ENCODE measurements around the gene PDGFB.
A peak's percentile ranks its signal among the peaks of the same experiment; 100 is the strongest.

Gene PDGFB

DNA sequence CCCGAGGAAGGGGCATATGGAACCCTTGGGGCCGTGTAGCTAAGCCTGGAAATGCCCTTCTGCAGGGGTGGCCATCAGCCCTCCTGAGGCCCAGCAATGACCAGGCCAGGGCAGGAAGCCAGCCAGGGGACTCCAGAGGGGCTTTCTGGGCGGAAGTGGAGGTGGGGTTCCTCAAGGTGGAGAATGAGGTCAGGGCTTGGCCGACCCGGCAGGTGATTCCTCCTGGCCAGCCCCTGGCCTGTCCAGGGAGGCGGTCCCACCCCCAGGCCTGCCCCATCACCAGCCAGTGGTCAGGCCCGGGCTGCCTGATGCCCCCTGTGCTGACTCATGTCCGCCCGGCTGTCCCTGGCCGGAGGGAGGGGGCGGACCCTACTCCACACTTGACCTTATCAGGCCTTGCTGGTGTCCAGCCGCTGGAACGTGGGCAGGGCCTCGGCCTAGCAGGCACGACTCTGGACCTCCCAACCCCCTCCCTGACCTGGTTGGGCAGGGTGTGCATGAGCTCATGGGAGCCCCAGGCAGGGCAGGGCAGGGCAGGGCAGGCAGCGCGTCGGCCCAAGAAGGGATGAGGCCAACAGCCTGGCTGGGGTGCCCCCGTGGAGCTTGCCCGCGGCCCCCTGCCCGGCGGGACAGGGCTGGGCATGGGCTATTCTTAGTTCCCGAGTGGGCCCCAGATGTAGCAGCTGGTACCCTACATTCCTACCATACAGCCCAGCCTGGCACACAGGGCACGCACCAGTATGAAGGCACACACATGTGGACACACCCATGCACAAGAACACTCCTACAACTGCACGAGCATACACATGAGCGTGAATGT, 38.8 kb upstream of the PDGFB start:
- no peak overlapping the region for H3K4me2 ChIP-seq (ENCODE audit: low read length)

DNA sequence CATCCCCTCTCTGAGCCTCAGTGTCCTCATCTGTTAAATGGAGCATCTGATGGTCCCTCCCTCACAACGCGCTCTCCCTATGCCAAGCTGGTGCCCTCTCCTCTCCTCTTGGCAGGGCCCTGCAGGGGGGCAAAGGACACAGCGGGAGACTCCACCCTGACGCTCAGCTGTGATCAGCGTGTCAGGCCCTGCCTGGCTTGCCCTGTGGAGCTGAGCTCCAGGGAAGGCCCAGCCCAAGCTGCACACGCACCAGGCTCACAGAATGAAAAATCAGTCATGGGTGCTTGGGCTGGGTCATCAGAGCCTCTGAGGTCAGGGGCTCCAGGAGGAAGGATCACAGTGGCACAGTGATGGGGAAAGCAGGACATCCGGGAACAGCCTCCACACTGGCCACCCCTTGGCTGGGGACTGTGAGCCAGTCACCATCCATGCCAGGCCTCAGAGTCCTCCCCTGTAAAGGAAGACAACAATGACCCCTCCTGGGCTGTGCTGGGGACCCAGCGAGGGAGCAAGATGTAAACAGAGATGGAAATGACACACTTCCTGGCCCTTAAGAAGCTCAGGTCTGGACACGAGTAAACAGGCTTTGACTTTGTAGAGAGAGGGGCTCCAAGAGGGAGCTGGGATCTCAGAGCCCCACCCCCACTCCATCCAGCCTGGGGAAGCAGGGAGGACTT, 38.0 kb upstream of the PDGFB start:
- no peak overlapping the region for H3K4me3 ChIP-seq (ENCODE audit: low read length)
- no peak overlapping the region for H3K27ac ChIP-seq (ENCODE audit: low read length)
- H3K4me1 ChIP-seq (ENCODE audit: low read length), result peaks cover 27% of the 10 kb centered on the region
- no peak overlapping the region for H3K4me2 ChIP-seq (ENCODE audit: low read length)
- H3K79me2 ChIP-seq (ENCODE audit: low read length), result no peaks in the 10 kb centered on the region
- no peaks in the 10 kb centered on the region for H4K20me1 ChIP-seq (ENCODE audit: insufficient read depth, low read length)
- peak overlapping the region; percentile 22; the same call in 1 of the 2 replicates for H2AFZ ChIP-seq (ENCODE audit: low read depth, low read length)
- peaks cover 2% of the 10 kb centered on the region; the same call in 1 of the 2 replicates for H3K27me3 ChIP-seq (ENCODE audit: low read depth, low read length)
- H3K36me3 ChIP-seq (replicated peaks; ENCODE audit: low read depth, low read length), result no peaks in the 10 kb centered on the region
- TF ChIP-seq, protein P1, sequence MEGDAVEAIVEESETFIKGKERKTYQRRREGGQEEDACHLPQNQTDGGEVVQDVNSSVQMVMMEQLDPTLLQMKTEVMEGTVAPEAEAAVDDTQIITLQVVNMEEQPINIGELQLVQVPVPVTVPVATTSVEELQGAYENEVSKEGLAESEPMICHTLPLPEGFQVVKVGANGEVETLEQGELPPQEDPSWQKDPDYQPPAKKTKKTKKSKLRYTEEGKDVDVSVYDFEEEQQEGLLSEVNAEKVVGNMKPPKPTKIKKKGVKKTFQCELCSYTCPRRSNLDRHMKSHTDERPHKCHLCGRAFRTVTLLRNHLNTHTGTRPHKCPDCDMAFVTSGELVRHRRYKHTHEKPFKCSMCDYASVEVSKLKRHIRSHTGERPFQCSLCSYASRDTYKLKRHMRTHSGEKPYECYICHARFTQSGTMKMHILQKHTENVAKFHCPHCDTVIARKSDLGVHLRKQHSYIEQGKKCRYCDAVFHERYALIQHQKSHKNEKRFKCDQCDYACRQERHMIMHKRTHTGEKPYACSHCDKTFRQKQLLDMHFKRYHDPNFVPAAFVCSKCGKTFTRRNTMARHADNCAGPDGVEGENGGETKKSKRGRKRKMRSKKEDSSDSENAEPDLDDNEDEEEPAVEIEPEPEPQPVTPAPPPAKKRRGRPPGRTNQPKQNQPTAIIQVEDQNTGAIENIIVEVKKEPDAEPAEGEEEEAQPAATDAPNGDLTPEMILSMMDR (IDR thresholded peaks at IDR 0.05; ENCODE audit: low read depth, low read length), result 0 out of 2 replicates have a peak, but pooled peaks have one; percentile 11
- no peak for TF ChIP-seq EZH2phosphoT487 (IDR thresholded peaks at IDR 0.05; ENCODE audit: low read depth)
- H3K9ac ChIP-seq (ENCODE audit: low read length), result no peak overlapping the region
- H3K9me3 ChIP-seq (ENCODE audit: insufficient read depth, low read length), result no peaks in the 10 kb centered on the region

More for the DNA sequence above, 38.8 kb upstream of the PDGFB start:
- no peak overlapping the region for H3K4me3 ChIP-seq (ENCODE audit: low read length)
- H3K27me3 ChIP-seq (ENCODE audit: low read depth, low read length), result peaks cover 2% of the 10 kb centered on the region; the same call in 1 of the 2 replicates
- H3K27ac ChIP-seq (ENCODE audit: low read length), result no peak overlapping the region
- TF ChIP-seq EZH2phosphoT487 (IDR thresholded peaks at IDR 0.05; ENCODE audit: low read depth), result no peak
- TF ChIP-seq, protein P1 (IDR thresholded peaks at IDR 0.05; ENCODE audit: low read depth, low read length), result no peak
- peak overlapping the region; percentile 22; the same call in 1 of the 2 replicates for H2AFZ ChIP-seq (ENCODE audit: low read depth, low read length)
- H3K4me1 ChIP-seq (ENCODE audit: low read length), result peaks cover 27% of the 10 kb centered on the region
- H3K79me2 ChIP-seq (ENCODE audit: low read length), result no peaks in the 10 kb centered on the region
- no peaks in the 10 kb centered on the region for H3K9me3 ChIP-seq (ENCODE audit: insufficient read depth, low read length)
- H3K9ac ChIP-seq (ENCODE audit: low read length), result no peak overlapping the region
- no peaks in the 10 kb centered on the region for H4K20me1 ChIP-seq (ENCODE audit: insufficient read depth, low read length)
- no peaks in the 10 kb centered on the region for H3K36me3 ChIP-seq (replicated peaks; ENCODE audit: low read depth, low read length)

DNA sequence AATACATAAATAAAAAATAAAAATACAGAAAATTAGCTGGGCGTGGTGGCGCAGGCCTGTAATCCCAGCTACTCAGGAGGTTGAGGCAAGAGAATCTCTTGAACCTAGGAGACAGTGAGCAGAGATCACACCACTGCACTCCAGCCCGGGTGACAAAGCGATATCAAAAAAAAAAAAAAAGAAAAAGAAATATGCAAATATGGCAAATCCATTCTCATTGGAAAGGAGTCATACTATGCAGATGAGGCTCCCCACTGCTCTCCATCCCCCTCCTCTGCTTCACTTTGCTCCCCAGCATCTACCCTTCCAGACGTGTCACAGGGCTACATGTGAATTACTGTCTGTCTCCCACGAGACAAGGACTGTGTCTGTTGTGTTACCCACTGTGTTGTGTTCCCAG, 36.3 kb upstream of the PDGFB start:
- peaks cover 14% of the 10 kb centered on the region; the same call in 1 of the 2 replicates for H3K4me1 ChIP-seq (ENCODE audit: low read length)

More for the DNA sequence above, 36.3 kb upstream of the PDGFB start:
- Histone ChIP-seq H3K27me3 (ENCODE audit: low read depth, low read length) (peaks cover 2% of the 10 kb centered on the region), H3K4me2 (ENCODE audit: low read length) (no peak overlapping the region), H3K9ac (ENCODE audit: low read length) (no peak overlapping the region), H3K79me2 (ENCODE audit: low read length) (no peaks in the 10 kb centered on the region), H3K4me3 (ENCODE audit: low read length) (no peak overlapping the region), H3K27ac (ENCODE audit: low read length) (no peak overlapping the region), H2AFZ (ENCODE audit: low read depth, low read length) (no peak overlapping the region), H3K9me3 (ENCODE audit: insufficient read depth, low read length) (peaks cover 4% of the 10 kb centered on the region; the same call in 1 of the 2 replicates), H3K36me3 (replicated peaks; ENCODE audit: low read depth, low read length) (no peaks in the 10 kb centered on the region), H4K20me1 (ENCODE audit: insufficient read depth, low read length) (no peaks in the 10 kb centered on the region)
- TF ChIP-seq, protein P1 (IDR thresholded peaks at IDR 0.05; ENCODE audit: low read depth, low read length), result no peak
- no peak for TF ChIP-seq EZH2phosphoT487 (IDR thresholded peaks at IDR 0.05; ENCODE audit: low read depth)
